HL-60 (cell line): ENCODE measurements around the gene BUB3.

Experiments
- DNase-seq, 2 experiments: peaks; one replicate each; pipeline ENCODE4 v3.0.0-alpha.2; 2010 to 2020; ENCODE audit warnings: low read depth in 1 of 2, low spot score in 1 of 2
- H3K27ac ChIP-seq: fragments of 250-450 bp; sonication (Bioruptor Pico); replicated peaks from 2 replicates; pipeline ENCODE4 v1.5.1; 2020; ENCODE audit warnings: mild to moderate bottlenecking, moderate library complexity
- H3K27me3 ChIP-seq: fragments of 250-450 bp; sonication (Bioruptor Pico); 2 replicates; pipeline ENCODE4 v1.5.1; 2021; ENCODE audit warnings: mild to moderate bottlenecking, moderate library complexity; ENCODE audit not compliant: insufficient read depth, poor library complexity, severe bottlenecking
- H3K4me3 ChIP-seq: replicated peaks from 2 replicates; pipeline ENCODE4 v1.5.1; 2011; ENCODE audit warnings: mild to moderate bottlenecking, control low read depth, low read length; ENCODE audit not compliant: insufficient read depth
- CTCF ChIP-seq: IDR thresholded peaks from one replicate; pipeline ENCODE4 v1.5.1; 2011; ENCODE audit warnings: low read length, control low read depth, inconsistent platforms; ENCODE audit not compliant: insufficient read depth
- GABPA ChIP-seq: IDR thresholded peaks from 2 replicates; pipeline ENCODE4 v1.6.1; 2012; ENCODE audit warnings: low read depth
- POLR2AphosphoS5 ChIP-seq: IDR thresholded peaks from 2 replicates; pipeline ENCODE4 v1.6.1; 2012; ENCODE audit warnings: low read depth
- REST ChIP-seq: IDR thresholded peaks from 2 replicates; pipeline ENCODE4 v1.6.1; 2012; ENCODE audit warnings: low read depth; ENCODE audit not compliant: insufficient replicate concordance
- SPI1 ChIP-seq: IDR thresholded peaks from 2 replicates; pipeline ENCODE4 v1.6.1; 2012; ENCODE audit warnings: low read depth, mild to moderate bottlenecking, borderline replicate concordance

The BUB3 gene

GRCh38 chr10:123160311-123160980 lies 6.2 kb downstream of the BUB3 start:
- Histone ChIP-seq H3K27ac (no peak overlapping the region), H3K27me3 (no peaks in the 10 kb centered on the region), H3K4me3 (no peak overlapping the region)
- TF ChIP-seq POLR2AphosphoS5 (no peak), CTCF (no peak), GABPA (no peak), REST (no peak), SPI1 (no peak)
- DNase-seq, result no peak

- TF ChIP-seq CTCF (no peak), GABPA (no peak)
- H3K4me3 ChIP-seq, result no peak overlapping the region
- no peak overlapping the region for H3K27ac ChIP-seq
- H3K27me3 ChIP-seq, result no peaks in the 10 kb centered on the region
- DNase-seq, result no peak
These were observed 10.1 kb downstream of the BUB3 start for GRCh38 chr10:123164319-123164718.

GRCh38 chr10:123165445-123166072 lies 11.4 kb downstream of the BUB3 start:
- no peak overlapping the region for H3K27ac ChIP-seq
- TF ChIP-seq POLR2AphosphoS5, result no peak
- no peak for TF ChIP-seq GABPA
- TF ChIP-seq CTCF, result no peak
- no peak for TF ChIP-seq REST
- no peak for TF ChIP-seq SPI1
- no peak for DNase-seq
- no peak overlapping the region for H3K4me3 ChIP-seq
- no peaks in the 10 kb centered on the region for H3K27me3 ChIP-seq

- no peak overlapping the region for H3K4me3 ChIP-seq
- no peak for DNase-seq
- H3K27me3 ChIP-seq, result no peaks in the 10 kb centered on the region
- no peak overlapping the region for H3K27ac ChIP-seq
- TF ChIP-seq GABPA (no peak), SPI1 (no peak)
These were observed 12.4 kb downstream of the BUB3 start for GRCh38 chr10:123166618-123167017.
